Renal cortical epithelial cell (primary cell): Measurements from ENCODE around the gene HINT1. TPM values are rescaled to one million over a fixed set of nuclear protein-coding genes. Genes with fewer than 3 reads are reported as not detected.
"Not testable (repeated sequence)": the region's sequence is repeated elsewhere in the genome, so short reads cannot be mapped to it uniquely, and the experiment has no call there.

ENCODE experiments used
- DNase-seq: peaks from one replicate; pipeline ENCODE4 v3.0.0-alpha.2; 2011; ENCODE audit warnings: low read depth
- total RNA-seq: library from RNA; depleted of rRNA; stranded (reverse); fragments of >200 nt; gene quantifications from 2 replicates; pipeline ENCODE4 v1.2.3, GENCODE V29; 2014

HINT1 gene
- total RNA-seq, 1 donor from 2014 or later: 83.9 TPM

DNA sequence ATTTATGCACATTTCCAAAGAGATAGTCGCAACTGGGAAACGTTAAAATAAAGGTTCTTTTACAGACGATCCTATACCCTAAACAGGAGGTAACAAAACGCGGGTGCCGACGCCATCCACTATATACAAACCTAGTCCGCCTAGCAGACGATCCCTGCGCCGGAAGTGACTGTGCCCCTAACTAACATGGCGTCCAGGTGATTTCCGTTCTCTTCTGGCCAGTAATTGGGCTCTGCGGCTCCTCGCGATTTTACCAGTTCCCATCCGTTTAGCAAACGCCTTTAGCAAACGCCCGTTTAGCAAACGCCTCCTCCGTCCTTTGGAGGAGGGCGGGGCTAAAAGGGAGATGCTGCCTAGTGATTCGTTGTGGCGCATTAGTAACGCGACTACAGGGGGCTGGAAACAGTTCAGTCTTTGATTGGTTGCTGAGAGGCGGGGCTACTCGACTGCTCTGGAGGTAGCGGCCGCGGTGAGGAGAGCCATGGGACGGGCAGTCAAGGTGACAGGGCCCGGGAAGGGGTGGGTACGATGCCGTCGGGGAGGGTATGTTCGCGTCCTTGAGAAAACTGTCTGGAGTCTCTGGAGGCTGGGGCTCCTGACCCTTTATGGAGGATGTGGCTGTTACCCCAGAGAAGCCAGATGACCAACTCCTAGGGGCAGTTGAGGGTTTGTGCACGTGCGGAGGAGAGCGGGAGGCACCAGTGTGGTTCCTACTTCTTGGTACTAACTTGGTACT, 5.7 kb upstream of the HINT1 start, which contains the start of gene LYRM7:
Gene LYRM7 (plus strand): TSS at position 405 of the 736 bp plus-strand sequence. CDS start 77 bp downstream, at position 482.
- DNase-seq: peak; percentile 99

DNA sequence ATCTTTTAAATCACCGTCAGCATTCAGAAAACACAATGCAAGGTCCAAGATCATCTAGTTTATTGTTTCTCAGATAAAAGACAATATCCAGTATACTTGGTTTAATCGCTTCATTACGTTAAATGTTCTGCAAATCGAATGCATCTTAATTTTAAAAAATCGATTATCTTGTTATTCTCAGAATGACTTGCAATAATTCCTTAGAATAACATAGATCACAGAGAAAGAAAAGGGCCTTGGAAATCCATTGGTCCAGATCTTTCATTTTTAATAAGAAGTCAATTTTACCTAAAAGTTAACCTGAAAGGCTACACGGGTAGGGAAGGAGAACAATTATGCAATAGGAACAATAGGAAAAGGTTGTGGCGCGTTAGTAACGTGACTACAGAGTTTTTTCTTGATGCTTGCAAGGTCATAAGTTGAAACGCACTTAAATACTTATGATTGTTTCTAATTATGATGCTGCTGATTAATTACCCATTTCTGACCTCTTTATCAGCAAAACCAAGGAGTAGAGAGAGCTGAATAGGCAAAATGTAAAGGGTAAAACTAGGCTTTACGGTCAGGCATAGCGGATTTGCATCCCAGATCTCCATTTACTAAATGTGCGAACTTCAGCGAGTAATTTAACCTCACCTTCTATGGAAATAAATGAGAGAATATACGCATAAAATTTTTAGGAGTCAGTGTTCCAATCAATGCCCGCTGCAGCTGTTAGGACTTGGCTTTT, 4.9 kb upstream of the HINT1 start:
- peak; percentile 12 for DNase-seq

DNA sequence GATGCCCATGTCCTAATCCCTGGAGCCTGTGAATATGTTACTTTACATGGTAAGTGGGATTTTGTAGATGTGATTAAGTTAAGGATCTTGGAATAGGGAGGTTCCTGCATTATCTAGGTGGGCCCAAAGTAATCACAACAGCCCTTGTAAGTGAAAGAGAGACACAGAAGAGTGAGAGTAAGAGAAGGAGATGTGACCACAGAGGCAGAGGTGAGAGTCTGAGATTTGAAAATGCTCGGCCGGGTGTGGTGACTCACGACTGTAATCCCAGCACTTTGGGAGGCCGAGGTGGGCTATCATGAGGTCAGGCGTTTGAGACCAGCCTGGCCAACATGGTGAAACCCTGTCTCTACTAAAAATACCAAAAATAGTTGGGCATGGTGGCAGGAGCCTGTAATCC, 2.6 kb upstream of the HINT1 start:
- no peak for DNase-seq

- DNase-seq: peak; percentile 35
Measured at GRCh38 chr5:131164191-131165118, 601 bp downstream of the HINT1 start.

DNA sequence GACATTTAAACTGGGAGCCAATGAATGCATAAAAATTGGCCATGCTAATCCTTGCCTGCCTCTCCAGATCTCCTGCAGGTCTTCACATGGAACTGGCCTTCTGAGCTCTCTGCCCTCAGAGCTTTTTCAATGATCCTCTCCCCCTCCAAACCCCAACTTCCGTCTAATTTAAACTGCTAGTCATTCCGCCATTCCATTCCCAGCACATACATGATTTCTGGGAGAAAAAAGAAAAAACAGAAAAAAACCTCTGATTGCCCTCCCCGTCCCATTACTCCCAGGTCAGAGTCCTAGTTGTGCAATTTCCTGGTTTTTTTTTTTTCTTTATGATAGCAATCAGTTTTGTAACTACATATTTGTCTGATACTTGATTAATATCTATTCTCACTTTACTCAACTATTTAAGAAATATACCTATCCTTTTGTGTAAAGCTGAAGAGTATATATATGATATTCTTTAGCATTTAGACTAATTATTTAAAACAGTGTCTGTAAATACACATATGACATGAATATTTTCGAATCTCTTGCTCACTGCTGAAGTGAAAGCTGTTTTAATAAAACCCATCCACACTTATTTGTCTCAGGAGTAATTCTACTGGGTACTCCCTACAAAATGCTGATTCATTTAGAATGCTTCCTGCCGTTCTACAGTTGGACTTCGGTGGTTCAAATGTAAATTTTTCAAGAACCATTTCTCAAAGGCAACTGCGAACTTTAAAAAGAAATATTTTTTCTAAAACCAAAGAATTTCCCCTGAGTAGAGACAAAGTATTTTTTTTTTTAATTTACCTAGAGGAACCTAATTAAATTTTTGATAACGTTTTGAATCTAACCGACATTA, 1.6 kb downstream of the HINT1 start:
- DNase-seq: peak; percentile 56

- DNase-seq: no peak
Measured at GRCh38 chr5:131160134-131160533, 4.9 kb downstream of the HINT1 start.

DNA sequence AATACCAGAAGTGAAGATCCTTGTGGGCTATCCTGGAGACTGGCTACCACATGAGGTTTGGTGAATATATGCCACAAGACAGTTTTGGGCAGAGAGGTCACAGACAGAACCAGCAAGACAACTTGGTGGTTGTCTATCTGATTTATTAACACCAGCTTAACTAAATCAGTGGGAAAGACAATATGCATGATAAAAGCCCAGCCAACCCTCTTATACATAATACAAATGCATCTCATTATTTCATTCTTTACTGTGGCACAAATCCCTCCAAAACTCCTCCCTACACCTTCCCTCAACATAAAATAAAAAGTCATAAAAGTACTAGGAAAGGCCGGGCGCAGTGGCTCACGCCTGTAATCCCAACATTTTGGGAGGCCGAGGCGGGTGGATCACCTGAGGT, 8.1 kb downstream of the HINT1 start:
- DNase-seq: no peak

- no peak for DNase-seq
Measured at GRCh38 chr5:131156385-131156784, 8.7 kb downstream of the HINT1 start.

DNA sequence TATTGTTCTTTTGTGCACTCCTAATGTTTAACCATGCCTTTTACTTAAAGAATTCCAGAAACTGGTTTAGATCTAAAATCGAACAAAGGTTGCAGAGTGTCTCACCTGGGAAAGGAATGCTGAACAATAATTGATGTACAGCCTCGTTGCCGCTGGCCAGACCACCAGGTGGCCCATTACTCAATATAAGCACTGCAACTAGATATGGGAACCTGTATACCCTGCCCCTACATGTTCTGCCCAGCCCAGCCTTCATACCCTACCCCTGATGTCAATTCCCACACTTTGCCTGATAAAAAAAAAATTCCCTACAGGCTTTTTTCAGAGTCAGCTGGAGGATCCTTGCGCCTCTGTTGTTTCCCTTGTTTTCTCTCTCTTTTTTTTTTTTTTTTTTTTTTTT, 13.8 kb downstream of the HINT1 start:
- no peak for DNase-seq

DNA sequence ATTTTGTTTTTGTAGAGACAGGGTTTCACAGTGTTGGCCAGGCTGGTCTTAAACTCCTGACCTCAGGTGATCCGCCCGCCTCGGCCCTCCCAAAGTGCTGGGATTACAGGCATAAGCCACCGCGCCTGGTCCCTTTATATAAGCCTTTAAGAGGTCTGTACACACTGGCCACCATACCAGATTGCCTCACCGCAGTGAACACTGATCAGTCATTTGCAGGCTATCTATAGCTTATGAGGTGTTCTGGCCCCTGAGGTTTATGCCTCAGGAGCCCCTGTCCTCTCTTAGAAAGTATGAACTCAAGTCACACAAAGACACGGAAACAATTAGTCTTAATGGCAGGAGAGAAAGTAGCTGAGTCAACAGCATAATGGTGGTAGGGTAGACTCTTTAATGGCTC, 14.6 kb downstream of the HINT1 start:
- DNase-seq: no peak

DNA sequence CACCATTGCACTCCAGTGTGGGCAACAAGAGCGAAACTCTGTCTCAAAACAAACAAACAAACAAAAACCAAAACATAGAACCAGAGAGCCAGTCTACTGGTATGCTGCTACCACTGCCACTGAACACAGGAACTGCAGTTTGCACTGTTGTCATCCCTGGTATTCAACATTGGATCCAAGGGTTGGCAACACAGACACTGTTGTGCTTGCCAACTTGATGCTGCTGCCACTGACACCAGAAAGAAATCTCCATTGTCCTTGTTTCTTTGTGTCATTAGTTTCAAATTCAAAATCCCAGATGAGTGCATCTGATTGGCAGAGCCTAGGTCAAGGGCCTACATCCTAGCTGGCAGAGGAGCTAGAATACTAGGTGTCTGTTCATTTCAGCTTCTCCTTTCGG, 16.2 kb downstream of the HINT1 start:
- DNase-seq: no peak

DNA sequence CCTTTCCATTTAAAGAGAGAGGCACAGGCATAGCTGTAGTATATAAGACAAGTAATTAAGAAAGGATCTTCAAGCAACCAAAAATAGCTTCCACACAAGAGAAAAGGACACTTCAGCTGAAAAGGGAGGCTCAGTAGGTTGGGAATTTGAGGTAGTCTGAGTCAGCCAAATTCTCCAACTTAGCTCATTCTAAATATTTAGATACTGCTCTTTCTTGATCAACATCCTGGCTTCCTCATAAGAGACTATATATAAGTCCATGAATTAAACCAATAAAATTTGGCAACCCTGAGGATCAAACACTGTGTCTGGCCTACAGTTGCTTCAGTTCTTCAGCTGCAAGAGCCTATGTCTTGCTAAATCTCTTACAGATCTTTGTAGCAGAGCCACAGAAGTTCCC, 17.8 kb downstream of the HINT1 start:
- DNase-seq: no peak

GRCh38 chr5:131142970-131143617, 22.0 kb downstream of the HINT1 start:
- no peak for DNase-seq

DNA sequence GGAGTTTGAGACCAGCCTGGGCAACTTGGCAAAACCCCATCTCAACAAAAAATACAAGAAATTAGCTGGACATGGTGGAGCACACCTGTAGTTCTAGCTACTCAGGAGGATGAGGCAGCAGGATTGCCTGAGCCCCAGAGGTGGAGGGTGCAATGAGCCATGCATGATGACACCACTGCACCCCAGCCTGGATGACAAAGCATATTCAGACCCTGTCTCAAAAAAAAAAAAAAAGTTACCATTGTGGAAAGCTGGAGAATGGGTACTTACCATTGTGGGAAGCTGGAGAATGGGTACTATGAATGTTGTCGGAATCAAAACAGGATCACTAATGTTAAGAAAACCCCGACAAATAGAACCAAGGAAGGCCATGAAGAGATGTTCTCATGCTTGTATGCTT, 25.7 kb downstream of the HINT1 start:
- no peak for DNase-seq

DNA sequence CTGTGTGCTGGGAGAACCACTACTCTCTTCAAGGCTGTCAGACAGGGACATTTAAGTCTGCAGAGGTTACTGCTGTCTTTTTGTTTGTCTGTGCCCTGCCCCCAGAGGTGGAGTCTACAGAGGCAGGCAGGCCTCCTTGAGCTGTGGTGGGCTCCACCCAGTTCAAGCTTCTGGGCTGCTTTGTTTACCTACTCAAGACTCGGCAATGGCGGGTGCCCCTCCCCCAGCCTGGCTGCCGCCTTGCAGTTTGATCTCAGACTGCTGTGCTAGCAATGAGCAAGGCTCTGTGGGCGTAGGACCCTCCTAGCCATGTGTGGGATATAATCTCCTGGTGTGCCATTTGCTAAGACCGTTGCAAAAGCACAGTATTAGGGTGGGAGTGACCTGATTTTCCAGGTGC, 26.6 kb downstream of the HINT1 start:
- not testable (repeated sequence) for DNase-seq

GRCh38 chr5:131133091-131133490, 32.0 kb downstream of the HINT1 start:
- DNase-seq: not testable (repeated sequence)

DNA sequence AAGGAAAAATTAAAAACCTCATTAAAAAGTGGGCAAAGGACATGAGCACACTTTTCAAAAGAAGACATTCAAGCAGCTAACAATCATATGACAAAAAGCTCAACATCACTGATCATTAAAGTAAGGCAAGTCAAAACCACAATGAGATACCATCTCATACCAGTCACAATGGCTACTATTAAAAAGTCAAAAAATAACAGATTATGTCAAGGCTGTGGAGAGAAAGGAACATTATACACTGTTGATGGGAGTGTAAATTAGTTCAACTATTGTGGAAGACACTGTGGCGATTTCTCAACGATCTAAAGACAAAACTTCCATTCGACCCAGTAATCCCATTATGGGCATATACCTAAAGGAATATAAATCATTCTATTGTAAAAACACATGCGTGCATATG, 35.8 kb downstream of the HINT1 start:
- DNase-seq: no peak

- not testable (repeated sequence) for DNase-seq
Measured at GRCh38 chr5:131127244-131127643, 37.8 kb downstream of the HINT1 start.

DNA sequence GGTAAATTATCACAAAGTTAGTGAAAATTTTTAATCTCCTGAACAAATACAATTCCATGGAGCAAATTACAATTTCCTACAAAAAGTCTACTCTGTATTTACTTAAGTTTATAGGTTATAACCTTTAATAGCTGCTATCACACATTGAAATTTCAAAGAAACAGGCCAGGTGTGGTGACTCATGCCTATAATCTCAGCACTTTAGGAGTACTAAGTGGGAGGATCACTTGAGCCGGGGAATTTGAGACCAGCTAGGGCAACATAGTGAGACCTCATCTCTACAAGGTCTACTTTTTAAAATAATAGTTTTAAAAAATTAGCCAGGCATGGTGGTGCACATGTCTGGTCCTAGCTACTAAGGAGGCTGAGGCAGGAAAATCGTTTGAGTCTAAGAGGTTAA, 50.3 kb downstream of the HINT1 start:
- no peak for DNase-seq

DNA sequence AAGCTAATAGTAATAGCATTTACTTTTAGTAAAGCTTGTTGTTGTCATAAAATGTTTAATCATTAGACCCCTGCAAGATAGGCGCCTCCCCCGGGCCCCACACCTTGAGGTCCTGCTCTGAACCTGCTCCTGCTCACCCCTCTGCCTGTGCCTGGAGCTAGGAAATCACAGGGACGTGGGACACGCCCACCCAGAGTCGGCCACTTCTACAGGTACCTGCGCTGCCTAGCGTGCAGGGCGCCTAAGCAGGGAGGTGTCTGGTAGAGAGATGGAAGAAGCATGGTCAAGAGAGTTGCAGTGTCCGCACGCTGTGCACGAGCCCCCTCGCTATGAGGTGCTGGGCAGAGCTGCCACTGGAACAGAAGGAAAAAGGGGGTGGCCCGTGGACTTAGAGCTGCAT, 52.6 kb downstream of the HINT1 start:
- no peak for DNase-seq

GRCh38 chr5:131110256-131110594, 54.8 kb downstream of the HINT1 start:
- DNase-seq: no peak
